Measurements from ENCODE around the gene AGBL2. TPM values are rescaled to one million over a fixed set of nuclear protein-coding genes. Genes with fewer than 3 reads are reported as not detected.
A peak's percentile ranks its signal among the peaks of the same experiment; 100 is the strongest.
"Not testable (repeated sequence)": the region's sequence is repeated elsewhere in the genome, so short reads cannot be mapped to it uniquely, and the experiment has no call there.

Gene AGBL2
- total RNA-seq, 3 donors from 2014 or later, result 0.83 to 2.0 (median 1.7) TPM

GRCh38 chr11:47668665-47669064, 46.5 kb downstream of the AGBL2 start:
- Mint-ChIP-seq H3K4me1 (ENCODE audit: low read depth) (peaks cover 2% of the 10 kb centered on the region), H3K27me3 (ENCODE audit: low read depth) (no peaks in the 10 kb centered on the region), H3K9me3 (no peaks in the 10 kb centered on the region), H3K36me3 (ENCODE audit: insufficient read depth) (no peaks in the 10 kb centered on the region), H3K4me3 (no peak overlapping the region)
- ATAC-seq, result no peak
- DNase-seq, result no peak

- DNase-seq (no peak), ATAC-seq (no peak)
- Mint-ChIP-seq H3K9me3 (no peaks in the 10 kb centered on the region), H3K4me3 (no peak overlapping the region), H3K36me3 (ENCODE audit: insufficient read depth) (no peaks in the 10 kb centered on the region), H3K4me1 (ENCODE audit: low read depth) (peaks cover 6% of the 10 kb centered on the region), H3K27me3 (ENCODE audit: low read depth) (no peaks in the 10 kb centered on the region)
Measured at GRCh38 chr11:47667555-47667954, 47.6 kb downstream of the AGBL2 start.

GRCh38 chr11:47667135-47667534, 48.0 kb downstream of the AGBL2 start:
- Mint-ChIP-seq H3K9me3 (no peaks in the 10 kb centered on the region), H3K27me3 (ENCODE audit: low read depth) (no peaks in the 10 kb centered on the region), H3K36me3 (ENCODE audit: insufficient read depth) (no peaks in the 10 kb centered on the region), H3K4me3 (no peak overlapping the region), H3K4me1 (ENCODE audit: low read depth) (peaks cover 6% of the 10 kb centered on the region)
- ATAC-seq (no peak), DNase-seq (no peak)

- not testable (repeated sequence) for H3K36me3 Mint-ChIP-seq (ENCODE audit: insufficient read depth); H3K4me3 Mint-ChIP-seq; H3K4me1 Mint-ChIP-seq (ENCODE audit: low read depth); H3K9me3 Mint-ChIP-seq; ATAC-seq; DNase-seq; H3K27me3 Mint-ChIP-seq (ENCODE audit: low read depth)
Measured at GRCh38 chr11:47664936-47665335, 50.2 kb downstream of the AGBL2 start.

- Mint-ChIP-seq H3K27me3 (ENCODE audit: low read depth) (no peaks in the 10 kb centered on the region), H3K36me3 (ENCODE audit: insufficient read depth) (no peaks in the 10 kb centered on the region), H3K4me3 (no peak overlapping the region), H3K4me1 (ENCODE audit: low read depth) (peaks cover 6% of the 10 kb centered on the region), H3K9me3 (no peaks in the 10 kb centered on the region)
- DNase-seq (no peak), ATAC-seq (no peak)
Measured at GRCh38 chr11:47661245-47661644, 53.9 kb downstream of the AGBL2 start.

GRCh38 chr11:47659276-47659675, 55.9 kb downstream of the AGBL2 start:
- Mint-ChIP-seq H3K9me3 (no peaks in the 10 kb centered on the region), H3K4me1 (ENCODE audit: low read depth) (peaks cover 4% of the 10 kb centered on the region), H3K36me3 (ENCODE audit: insufficient read depth) (no peaks in the 10 kb centered on the region), H3K27me3 (ENCODE audit: low read depth) (no peaks in the 10 kb centered on the region), H3K4me3 (no peak overlapping the region)
- ATAC-seq (no peak), DNase-seq (no peak)

- DNase-seq (no peak), ATAC-seq (no peak)
- Mint-ChIP-seq H3K4me3 (no peak overlapping the region), H3K9me3 (peaks cover 4% of the 10 kb centered on the region), H3K4me1 (ENCODE audit: low read depth) (no peaks in the 10 kb centered on the region), H3K36me3 (ENCODE audit: insufficient read depth) (no peaks in the 10 kb centered on the region), H3K27me3 (ENCODE audit: low read depth) (no peaks in the 10 kb centered on the region)
Measured at GRCh38 chr11:47656260-47656885, 58.8 kb downstream of the AGBL2 start.

- no peaks in the 10 kb centered on the region for H3K36me3 Mint-ChIP-seq (ENCODE audit: insufficient read depth)
Measured at GRCh38 chr11:47651818-47652469, 63.2 kb downstream of the AGBL2 start.

GRCh38 chr11:47649276-47649675, 65.9 kb downstream of the AGBL2 start:
- Mint-ChIP-seq H3K27me3 (ENCODE audit: low read depth) (no peaks in the 10 kb centered on the region), H3K9me3 (peaks cover 4% of the 10 kb centered on the region), H3K36me3 (ENCODE audit: insufficient read depth) (no peaks in the 10 kb centered on the region), H3K4me1 (ENCODE audit: low read depth) (no peaks in the 10 kb centered on the region), H3K4me3 (no peak overlapping the region)
- DNase-seq (no peak), ATAC-seq (no peak)

More at GRCh38 chr11:47651818-47652469, 63.2 kb downstream of the AGBL2 start:
- ATAC-seq (no peak), DNase-seq (no peak)
- H3K4me1 Mint-ChIP-seq (ENCODE audit: low read depth), result no peaks in the 10 kb centered on the region
- H3K9me3 Mint-ChIP-seq, result peaks cover 4% of the 10 kb centered on the region
- no peak overlapping the region for H3K4me3 Mint-ChIP-seq
- H3K27me3 Mint-ChIP-seq (ENCODE audit: low read depth), result no peaks in the 10 kb centered on the region

GRCh38 chr11:47646019-47646418, 69.2 kb downstream of the AGBL2 start:
- H3K27me3 Mint-ChIP-seq (ENCODE audit: low read depth), result no peaks in the 10 kb centered on the region
- no peaks in the 10 kb centered on the region for H3K9me3 Mint-ChIP-seq
- ATAC-seq, result no peak

GRCh38 chr11:47645500-47645899, 69.7 kb downstream of the AGBL2 start:
- no peaks in the 10 kb centered on the region for H3K9me3 Mint-ChIP-seq
- ATAC-seq (no peak), DNase-seq (no peak)
- no peaks in the 10 kb centered on the region for H3K36me3 Mint-ChIP-seq (ENCODE audit: insufficient read depth)
- H3K4me3 Mint-ChIP-seq, result no peak overlapping the region
- H3K27me3 Mint-ChIP-seq (ENCODE audit: low read depth), result no peaks in the 10 kb centered on the region
- peaks cover 18% of the 10 kb centered on the region for H3K4me1 Mint-ChIP-seq (ENCODE audit: low read depth)

More at GRCh38 chr11:47646019-47646418, 69.2 kb downstream of the AGBL2 start:
- Mint-ChIP-seq H3K4me3 (no peak overlapping the region), H3K36me3 (ENCODE audit: insufficient read depth) (no peaks in the 10 kb centered on the region), H3K4me1 (ENCODE audit: low read depth) (peaks cover 13% of the 10 kb centered on the region)
- no peak for DNase-seq

GRCh38 chr11:47642099-47642855, 72.9 kb downstream of the AGBL2 start, which contains the start of gene MTCH2:
TSS of gene MTCH2 (minus strand) at chr11:47642559. CDS start at chr11:47642465, 94 bp downstream.
- DNase-seq (peak; percentile 94), ATAC-seq (peak; percentile 92 to 94)
- H3K27me3 Mint-ChIP-seq (ENCODE audit: low read depth), result no peaks in the 10 kb centered on the region
- peaks cover 22% of the 10 kb centered on the region for H3K4me1 Mint-ChIP-seq (ENCODE audit: low read depth)
- peaks cover 10% of the 10 kb centered on the region for H3K36me3 Mint-ChIP-seq (ENCODE audit: insufficient read depth)
- H3K4me3 Mint-ChIP-seq, result peak within 1 kb of the TSS; percentile 99
- no peaks in the 10 kb centered on the region for H3K9me3 Mint-ChIP-seq

- Mint-ChIP-seq H3K9me3 (no peaks in the 10 kb centered on the region), H3K27me3 (ENCODE audit: low read depth) (no peaks in the 10 kb centered on the region)
Measured at GRCh38 chr11:47641600-47642098, 73.5 kb downstream of the AGBL2 start.

GRCh38 chr11:47640506-47640905, 74.7 kb downstream of the AGBL2 start:
- peaks cover 11% of the 10 kb centered on the region for H3K36me3 Mint-ChIP-seq (ENCODE audit: insufficient read depth)
- not testable (repeated sequence) for DNase-seq; H3K27me3 Mint-ChIP-seq (ENCODE audit: low read depth); H3K9me3 Mint-ChIP-seq; ATAC-seq
- H3K4me3 Mint-ChIP-seq, result peak overlapping the region; percentile 99
- peaks cover 22% of the 10 kb centered on the region for H3K4me1 Mint-ChIP-seq (ENCODE audit: low read depth)

More at GRCh38 chr11:47641600-47642098, 73.5 kb downstream of the AGBL2 start:
- Mint-ChIP-seq H3K4me1 (ENCODE audit: low read depth) (peaks cover 22% of the 10 kb centered on the region), H3K36me3 (ENCODE audit: insufficient read depth) (peaks cover 10% of the 10 kb centered on the region), H3K4me3 (peak overlapping the region; percentile 99)
- DNase-seq (no peak), ATAC-seq (no peak)
